H9 (cell line): ENCODE data around the gene NMUR1. TPM values are rescaled to one million over a fixed set of nuclear protein-coding genes. Genes with fewer than 3 reads are reported as not detected.

ENCODE experiments used
- DNase-seq: peaks from one replicate; pipeline ENCODE4 v3.0.0-alpha.2; 2017
- H2AFZ ChIP-seq: one replicate; pipeline ENCODE4 v1.6.1; 2013; ENCODE audit warnings: mild to moderate bottlenecking, low read length, control low read depth, moderate library complexity
- H2AK5ac ChIP-seq: 2 replicates; pipeline ENCODE4 v1.6.1; 2013; ENCODE audit warnings: low read length, control low read depth, mixed read lengths; ENCODE audit not compliant: insufficient read length
- H2BK120ac ChIP-seq: one replicate; pipeline ENCODE4 v1.6.1; 2013; ENCODE audit warnings: low read depth, mild to moderate bottlenecking, low read length, control low read depth, inconsistent platforms; ENCODE audit not compliant: poor library complexity, severe bottlenecking
- H2BK12ac ChIP-seq: 2 replicates; pipeline ENCODE4 v1.6.1; 2013; ENCODE audit warnings: low read length, control low read depth, mixed read lengths, low read depth; ENCODE audit not compliant: insufficient read length
- H2BK15ac ChIP-seq: 2 replicates; pipeline ENCODE4 v1.6.1; 2013; ENCODE audit warnings: low read depth, low read length, control low read depth
- H2BK20ac ChIP-seq: one replicate; pipeline ENCODE4 v1.6.1; 2013; ENCODE audit warnings: low read depth, mild to moderate bottlenecking, low read length, control low read depth, inconsistent platforms; ENCODE audit not compliant: poor library complexity, severe bottlenecking
- H2BK5ac ChIP-seq: 2 replicates; pipeline ENCODE4 v1.6.1; 2013; ENCODE audit warnings: low read length, control low read depth, mixed read lengths; ENCODE audit not compliant: insufficient read length
- H3K14ac ChIP-seq: 2 replicates; pipeline ENCODE4 v1.6.1; 2013; ENCODE audit warnings: low read length, control low read depth; ENCODE audit not compliant: insufficient read depth
- H3K18ac ChIP-seq: 2 replicates; pipeline ENCODE4 v1.6.1; 2013; ENCODE audit warnings: low read depth, mild to moderate bottlenecking, mixed read lengths, low read length, control low read depth; ENCODE audit not compliant: insufficient read length
- H3K23ac ChIP-seq: 2 replicates; pipeline ENCODE4 v1.6.1; 2013; ENCODE audit warnings: low read length, control low read depth, mixed read lengths, low read depth; ENCODE audit not compliant: insufficient read length
- H3K23me2 ChIP-seq: 2 replicates; pipeline ENCODE4 v1.6.1; 2013; ENCODE audit warnings: low read depth, mild to moderate bottlenecking, mixed read lengths, low read length, control low read depth; ENCODE audit not compliant: insufficient read length, poor library complexity, severe bottlenecking
- H3K27ac ChIP-seq: 2 replicates; pipeline ENCODE4 v1.5.1; 2013; ENCODE audit warnings: low read length, control low read depth, mixed read lengths, low read depth; ENCODE audit not compliant: insufficient read length
- H3K27me3 ChIP-seq: 2 replicates; pipeline ENCODE4 v1.6.1; 2013; ENCODE audit warnings: low read length, control low read depth, inconsistent platforms; ENCODE audit not compliant: insufficient read depth
- H3K4ac ChIP-seq: 2 replicates; pipeline ENCODE4 v1.6.1; 2013; ENCODE audit warnings: low read depth, mild to moderate bottlenecking, control low read depth, inconsistent platforms, low read length, moderate library complexity
- H3K4me1 ChIP-seq: 2 replicates; pipeline ENCODE4 v1.6.1; 2013; ENCODE audit warnings: low read length, control low read depth, inconsistent platforms; ENCODE audit not compliant: insufficient read depth
- H3K4me2 ChIP-seq: 2 replicates; pipeline ENCODE4 v1.6.1; 2013; ENCODE audit warnings: low read length, control low read depth, mixed read lengths; ENCODE audit not compliant: insufficient read length, insufficient read depth
- H3K56ac ChIP-seq: 2 replicates; pipeline ENCODE4 v1.6.1; 2013; ENCODE audit warnings: low read depth, mild to moderate bottlenecking, mixed read lengths, low read length, control low read depth; ENCODE audit not compliant: insufficient read length
- H3K79me1 ChIP-seq: 2 replicates; pipeline ENCODE4 v1.6.1; 2013; ENCODE audit warnings: low read depth, mild to moderate bottlenecking, moderate library complexity, low read length, control low read depth, inconsistent platforms; ENCODE audit not compliant: insufficient read depth, poor library complexity, severe bottlenecking
- H3K79me2 ChIP-seq: 2 replicates; pipeline ENCODE4 v1.6.1; 2013; ENCODE audit warnings: low read length, control low read depth, inconsistent platforms; ENCODE audit not compliant: insufficient read depth
- H3K9ac ChIP-seq: 2 replicates; pipeline ENCODE4 v1.6.1; 2013; ENCODE audit warnings: low read length, control low read depth, mixed read lengths; ENCODE audit not compliant: insufficient read length; ENCODE audit errors: extremely low read depth
- H3K9me3 ChIP-seq: one replicate; pipeline ENCODE4 v1.6.1; 2013; ENCODE audit warnings: low read depth, low read length, inconsistent platforms; ENCODE audit not compliant: control insufficient read depth
- H3T11ph ChIP-seq: one replicate; pipeline ENCODE4 v1.6.1; 2013; ENCODE audit warnings: mild to moderate bottlenecking, low read length, control low read depth, inconsistent platforms
- H4K20me1 ChIP-seq: one replicate; pipeline ENCODE4 v1.6.1; 2013; ENCODE audit not compliant: control insufficient read depth, insufficient read length, insufficient read depth
- H4K5ac ChIP-seq: 2 replicates; pipeline ENCODE4 v1.6.1; 2013; ENCODE audit warnings: low read depth, mild to moderate bottlenecking, mixed read lengths, low read length, control low read depth; ENCODE audit not compliant: insufficient read length
- H4K8ac ChIP-seq: replicated peaks from 2 replicates; pipeline ENCODE4 v1.6.1; 2013; ENCODE audit warnings: low read length, control low read depth, mixed read lengths, low read depth; ENCODE audit not compliant: insufficient read length
- H4K91ac ChIP-seq: 2 replicates; pipeline ENCODE4 v1.6.1; 2013; ENCODE audit warnings: low read depth, mild to moderate bottlenecking, moderate library complexity, mixed read lengths, low read length, control low read depth; ENCODE audit not compliant: insufficient read length
- H3K27ac Mint-ChIP-seq, 3 experiments: 2 replicates in 2 of 3; 3 replicates in 1 of 3; pipeline ENCODE4 v1.8.0; 2020 to 2021; ENCODE audit warnings: mixed read lengths in 3 of 3, mild to moderate bottlenecking in 1 of 3, moderate library complexity in 1 of 3
- H3K27me3 Mint-ChIP-seq: 2 replicates; pipeline ENCODE4 v1.8.0; 2021; ENCODE audit warnings: low read depth, mild to moderate bottlenecking, moderate library complexity, mixed read lengths
- H3K36me3 Mint-ChIP-seq, 3 experiments: 2 replicates in 2 of 3; 3 replicates in 1 of 3; pipeline ENCODE4 v1.8.0; 2020 to 2021; ENCODE audit warnings: low read depth in 3 of 3, mixed read lengths in 3 of 3; ENCODE audit not compliant: insufficient read depth in 1 of 3
- H3K4me1 Mint-ChIP-seq, 2 experiments: 2 replicates each; pipeline ENCODE4 v1.8.0; 2020; ENCODE audit warnings: mixed read lengths in 2 of 2
- H3K4me3 Mint-ChIP-seq, 2 experiments: 2 replicates in 1 of 2; 3 replicates in 1 of 2; pipeline ENCODE4 v1.8.0; 2020 to 2021; ENCODE audit warnings: mild to moderate bottlenecking in 2 of 2, mixed read lengths in 2 of 2, moderate library complexity in 1 of 2
- H3K9me3 Mint-ChIP-seq, 2 experiments: 2 replicates in 1 of 2; 3 replicates in 1 of 2; pipeline ENCODE4 v1.8.0; 2020; ENCODE audit warnings: mild to moderate bottlenecking in 2 of 2, mixed read lengths in 2 of 2, moderate library complexity in 1 of 2
- WGBS: extraction: QIAGEN DNeasy Blood & Tissue Kit; methylation state at CpG from one replicate; pipeline ENCODE4 v1.1.7; 2013; ENCODE audit warnings: missing lambda C conversion rate, low lambda C conversion rate, mixed read lengths; ENCODE audit not compliant: insufficient read length; ENCODE audit errors: extremely low coverage; 5-methylcytosine and 5-hydroxymethylcytosine counted together
- total RNA-seq: library from RNA; stranded (reverse); gene quantifications from 2 replicates; pipeline ENCODE4 v1.2.1, GENCODE V29; 2021
- TF ChIP-seq, protein P1 (sequence below): fragments of 200-600 bp; sonication (generic); conservative IDR thresholded peaks from 3 replicates; pipeline ENCODE4 v1.8.0; 2021; ENCODE audit warnings: antibody characterized with exemption, mild to moderate bottlenecking

Gene NMUR1
- total RNA-seq, 1 experiment from 2014 or later: 0.20 TPM

DNA sequence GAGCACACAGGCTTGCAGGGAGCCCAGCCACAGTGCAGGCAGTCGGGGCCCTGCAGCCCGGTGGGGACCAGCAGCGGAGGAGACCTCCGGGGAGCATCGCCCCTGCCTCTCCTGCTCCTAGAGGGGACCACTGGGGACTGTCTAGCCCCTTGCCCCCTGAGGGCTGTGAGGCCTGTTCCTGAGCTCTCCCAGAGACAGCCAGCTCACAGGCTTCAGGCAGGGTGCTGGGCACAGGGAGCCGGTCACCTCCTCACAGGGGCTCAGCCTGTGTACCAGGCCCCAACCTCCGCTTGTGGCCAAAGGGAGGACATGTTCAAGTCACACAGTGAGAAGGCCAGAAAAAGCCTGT is 3.5 kb upstream of the NMUR1 start:
- no peaks in the 10 kb centered on the region for H4K20me1 ChIP-seq
- no peak for DNase-seq
- no peak overlapping the region for H3K23ac ChIP-seq
- H3K9me3 ChIP-seq: no peaks in the 10 kb centered on the region
- H4K5ac ChIP-seq: no peak overlapping the region
- no peak overlapping the region for H3K4me2 ChIP-seq
- H3K79me1 ChIP-seq: no peaks in the 10 kb centered on the region
- peaks cover 4% of the 10 kb centered on the region; the same call in 1 of the 2 replicates for H3K27me3 ChIP-seq
- no peak overlapping the region for H2BK15ac ChIP-seq
- H3K14ac ChIP-seq: no peak overlapping the region; the same call in 1 of the 2 replicates
- no peak overlapping the region for H4K8ac ChIP-seq
- no peak overlapping the region for H2BK120ac ChIP-seq
- no peak overlapping the region for H3K4ac ChIP-seq
- H3K79me2 ChIP-seq: no peaks in the 10 kb centered on the region
- no peak overlapping the region for H3K9ac ChIP-seq
- H4K91ac ChIP-seq: no peak overlapping the region
- no peak overlapping the region for H3K4me3 Mint-ChIP-seq
- H3K9me3 Mint-ChIP-seq: no peaks in the 10 kb centered on the region
- no peak overlapping the region for H3K18ac ChIP-seq
- peaks cover 3 to 25% of the 10 kb centered on the region in 2 experiments for H3K4me1 Mint-ChIP-seq
- H2BK20ac ChIP-seq: no peak overlapping the region
- H2AFZ ChIP-seq: no peak overlapping the region
- WGBS: no CpG with 5 or more reads among the region's 7 CpGs
- no peak overlapping the region for H3K27ac ChIP-seq
- no peak overlapping the region for H2BK12ac ChIP-seq
- no peaks in the 10 kb centered on the region; a peak in 1 of 7 replicates for H3K36me3 Mint-ChIP-seq
- H3K23me2 ChIP-seq: no peaks in the 10 kb centered on the region
- peaks cover 22% of the 10 kb centered on the region for H3K27me3 Mint-ChIP-seq
- H2BK5ac ChIP-seq: no peak overlapping the region
- H3T11ph ChIP-seq: no peak overlapping the region
- TF ChIP-seq, protein P1, sequence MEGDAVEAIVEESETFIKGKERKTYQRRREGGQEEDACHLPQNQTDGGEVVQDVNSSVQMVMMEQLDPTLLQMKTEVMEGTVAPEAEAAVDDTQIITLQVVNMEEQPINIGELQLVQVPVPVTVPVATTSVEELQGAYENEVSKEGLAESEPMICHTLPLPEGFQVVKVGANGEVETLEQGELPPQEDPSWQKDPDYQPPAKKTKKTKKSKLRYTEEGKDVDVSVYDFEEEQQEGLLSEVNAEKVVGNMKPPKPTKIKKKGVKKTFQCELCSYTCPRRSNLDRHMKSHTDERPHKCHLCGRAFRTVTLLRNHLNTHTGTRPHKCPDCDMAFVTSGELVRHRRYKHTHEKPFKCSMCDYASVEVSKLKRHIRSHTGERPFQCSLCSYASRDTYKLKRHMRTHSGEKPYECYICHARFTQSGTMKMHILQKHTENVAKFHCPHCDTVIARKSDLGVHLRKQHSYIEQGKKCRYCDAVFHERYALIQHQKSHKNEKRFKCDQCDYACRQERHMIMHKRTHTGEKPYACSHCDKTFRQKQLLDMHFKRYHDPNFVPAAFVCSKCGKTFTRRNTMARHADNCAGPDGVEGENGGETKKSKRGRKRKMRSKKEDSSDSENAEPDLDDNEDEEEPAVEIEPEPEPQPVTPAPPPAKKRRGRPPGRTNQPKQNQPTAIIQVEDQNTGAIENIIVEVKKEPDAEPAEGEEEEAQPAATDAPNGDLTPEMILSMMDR: no peak
- H3K56ac ChIP-seq: no peak overlapping the region
- H2AK5ac ChIP-seq: no peak overlapping the region
- peaks cover 4% of the 10 kb centered on the region; the same call in 1 of the 2 replicates for H3K4me1 ChIP-seq
- no peak overlapping the region for H3K27ac Mint-ChIP-seq
